HG03159 (cell line): ENCODE data around the gene PGLYRP1.
A peak's percentile ranks its signal among the peaks of the same experiment; 100 is the strongest.

Experiments used
- ATAC-seq: cut with Tn5 transposase; IDR thresholded peaks from one replicate; pipeline ENCODE4 v1.9.1; 2021; ENCODE audit warnings: mild to moderate bottlenecking, moderate library complexity; ENCODE audit not compliant: unreplicated experiment

Gene PGLYRP1

GRCh38 chr19:46006411-46006810 lies 16.4 kb downstream of the PGLYRP1 start:
- no peak for ATAC-seq

- no peak for ATAC-seq
Observed at GRCh38 chr19:46002678-46003275, 20.1 kb downstream of the PGLYRP1 start.

- ATAC-seq: peak; percentile 53
Observed at GRCh38 chr19:46000491-46001246, 22.2 kb downstream of the PGLYRP1 start.

GRCh38 chr19:45999653-46000121 lies 23.2 kb downstream of the PGLYRP1 start:
- no peak for ATAC-seq

- ATAC-seq: no peak
Observed at GRCh38 chr19:45998834-45999233, 24.0 kb downstream of the PGLYRP1 start.

GRCh38 chr19:45996933-45997332 lies 25.9 kb downstream of the PGLYRP1 start:
- no peak for ATAC-seq

GRCh38 chr19:45995715-45996385 lies 27.0 kb downstream of the PGLYRP1 start:
- no peak for ATAC-seq

- peak; percentile 94 for ATAC-seq
Observed at GRCh38 chr19:45994998-45995714, 27.7 kb downstream of the PGLYRP1 start, which contains the start of gene CCDC61. Gene CCDC61 (plus strand): TSS chr19:45995467. CDS start chr19:46003019, 7,552 bp downstream.

GRCh38 chr19:45994456-45994997 lies 28.3 kb downstream of the PGLYRP1 start:
- ATAC-seq: no peak

GRCh38 chr19:45990113-45990728 lies 32.6 kb downstream of the PGLYRP1 start:
- ATAC-seq: no peak

GRCh38 chr19:45985321-45985720 lies 37.5 kb downstream of the PGLYRP1 start:
- no peak for ATAC-seq

GRCh38 chr19:45981350-45981749 lies 41.5 kb downstream of the PGLYRP1 start:
- no peak for ATAC-seq

- no peak for ATAC-seq
Observed at GRCh38 chr19:45978156-45978555, 44.7 kb downstream of the PGLYRP1 start.

- ATAC-seq: no peak
Observed at GRCh38 chr19:45976178-45976577, 46.7 kb downstream of the PGLYRP1 start.

GRCh38 chr19:45975306-45976070 lies 47.4 kb downstream of the PGLYRP1 start:
- no peak for ATAC-seq

GRCh38 chr19:45973553-45974338 lies 49.1 kb downstream of the PGLYRP1 start, which contains the start of gene NOVA2:
Gene NOVA2 (minus strand): TSS chr19:45973865. CDS start chr19:45973351, 514 bp downstream.
- no peak for ATAC-seq

GRCh38 chr19:45972947-45973540 lies 49.8 kb downstream of the PGLYRP1 start:
- ATAC-seq: no peak
